22Rv1 (cell line): ENCODE data around the gene PLGRKT.
"Not testable (repeated sequence)": the region's sequence is repeated elsewhere in the genome, so short reads cannot be mapped to it uniquely, and the experiment has no call there.

Experiments
- CTCF ChIP-seq: fragments of 450-650 bp; IDR thresholded peaks from 2 replicates; pipeline ENCODE4 v1.5.1; 2017; ENCODE audit warnings: mild to moderate bottlenecking
- ZFX ChIP-seq: fragments of 450-650 bp; IDR thresholded peaks from 2 replicates; pipeline ENCODE4 v1.6.1; 2017; ENCODE audit warnings: antibody characterized with exemption, borderline replicate concordance

- not testable (repeated sequence) for TF ChIP-seq CTCF, ZFX
Measured at GRCh38 chr9:5331276-5331675, 106.4 kb downstream of the PLGRKT start.
